ENCODE measurements around the gene CBX4. TPM values are rescaled to one million over a fixed set of nuclear protein-coding genes. Genes with fewer than 3 reads are reported as not detected.
A peak's percentile ranks its signal among the peaks of the same experiment; 100 is the strongest.

Gene CBX4
- total and polyA plus RNA-seq, 2 of the 13 experiments (the other 11 are each of a cell fraction or from before 2014, with no cell fraction given) = 25.8 to 50.8 TPM

DNA sequence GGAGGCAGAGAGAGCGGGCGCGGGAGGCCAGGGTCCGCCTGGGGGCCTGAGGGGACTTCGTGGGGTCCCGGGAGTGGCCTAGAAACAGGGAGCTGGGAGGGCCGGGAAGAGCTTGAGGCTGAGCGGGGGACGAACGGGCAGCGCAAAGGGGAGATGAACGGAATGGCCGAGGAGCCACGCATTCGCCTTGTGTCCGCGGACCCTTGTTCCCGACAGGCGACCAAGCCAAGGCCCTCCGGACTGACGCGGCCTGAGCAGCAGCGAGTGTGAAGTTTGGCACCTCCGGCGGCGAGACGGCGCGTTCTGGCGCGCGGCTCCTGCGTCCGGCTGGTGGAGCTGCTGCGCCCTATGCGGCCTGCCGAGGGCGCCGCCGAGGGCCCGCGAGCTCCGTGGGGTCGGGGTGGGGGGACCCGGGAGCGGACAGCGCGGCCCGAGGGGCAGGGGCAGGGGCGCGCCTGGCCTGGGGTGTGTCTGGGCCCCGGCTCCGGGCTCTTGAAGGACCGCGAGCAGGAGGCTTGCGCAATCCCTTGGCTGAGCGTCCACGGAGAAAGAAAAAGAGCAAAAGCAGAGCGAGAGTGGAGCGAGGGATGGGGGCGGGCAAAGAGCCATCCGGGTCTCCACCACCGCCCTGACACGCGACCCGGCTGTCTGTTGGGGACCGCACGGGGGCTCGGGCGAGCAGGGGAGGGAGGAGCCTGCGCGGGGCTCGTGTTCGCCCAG is 1.2 kb upstream of the CBX4 start (continued):
- TF ChIP-seq POLR2AphosphoS5 (IDR thresholded peaks at IDR 0.05; ENCODE audit: low read depth, low read length) (no peak), IRX3 (CRISPR knock-in tag; IDR thresholded peaks at IDR 0.05; ENCODE audit: borderline replicate concordance, low read depth) (0 out of 2 replicates have a peak, but pooled peaks have one; percentile 44), CEBPB (IDR thresholded peaks at IDR 0.05; ENCODE audit: borderline replicate concordance, low read depth, low read length) (peak; percentile 98), HHEX (CRISPR knock-in tag; IDR thresholded peaks at IDR 0.05) (no peak), TAF15 (IDR thresholded peaks at IDR 0.05; ENCODE audit: low read depth, low read length, poor library complexity, severe bottlenecking) (peak; percentile 3), SRSF9 (IDR thresholded peaks at IDR 0.05; ENCODE audit: borderline replicate concordance, insufficient read depth, low read depth, low read length, poor library complexity, severe bottlenecking) (no peak), CENPT (CRISPR knock-in tag; IDR thresholded peaks at IDR 0.05; ENCODE audit: low read depth) (no peak), ZNF720 (CRISPR knock-in tag; IDR thresholded peaks at IDR 0.05) (no peak), ZC3H13 (CRISPR knock-in tag; IDR thresholded peaks at IDR 0.05) (0 out of 2 replicates have a peak, but pooled peaks have one; percentile 13), ZNF761 (CRISPR knock-in tag; conservative IDR thresholded peaks at IDR 0.05) (no peak), CEBPG (CRISPR knock-in tag; IDR thresholded peaks at IDR 0.05) (peak; percentile 92), HOXA9 (CRISPR knock-in tag; IDR thresholded peaks at IDR 0.05; ENCODE audit: borderline replicate concordance) (no peak), JDP2 (CRISPR knock-in tag; IDR thresholded peaks at IDR 0.05; ENCODE audit: borderline replicate concordance) (no peak), ZNF672 (CRISPR knock-in tag; IDR thresholded peaks at IDR 0.05) (0 out of 2 replicates have a peak, but pooled peaks have one; percentile 26), ADNP (CRISPR knock-in tag; IDR thresholded peaks at IDR 0.05) (no peak)
- TF ChIP-seq, protein P1, sequence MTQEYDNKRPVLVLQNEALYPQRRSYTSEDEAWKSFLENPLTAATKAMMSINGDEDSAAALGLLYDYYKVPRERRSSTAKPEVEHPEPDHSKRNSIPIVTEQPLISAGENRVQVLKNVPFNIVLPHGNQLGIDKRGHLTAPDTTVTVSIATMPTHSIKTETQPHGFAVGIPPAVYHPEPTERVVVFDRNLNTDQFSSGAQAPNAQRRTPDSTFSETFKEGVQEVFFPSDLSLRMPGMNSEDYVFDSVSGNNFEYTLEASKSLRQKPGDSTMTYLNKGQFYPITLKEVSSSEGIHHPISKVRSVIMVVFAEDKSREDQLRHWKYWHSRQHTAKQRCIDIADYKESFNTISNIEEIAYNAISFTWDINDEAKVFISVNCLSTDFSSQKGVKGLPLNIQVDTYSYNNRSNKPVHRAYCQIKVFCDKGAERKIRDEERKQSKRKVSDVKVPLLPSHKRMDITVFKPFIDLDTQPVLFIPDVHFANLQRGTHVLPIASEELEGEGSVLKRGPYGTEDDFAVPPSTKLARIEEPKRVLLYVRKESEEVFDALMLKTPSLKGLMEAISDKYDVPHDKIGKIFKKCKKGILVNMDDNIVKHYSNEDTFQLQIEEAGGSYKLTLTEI (CRISPR knock-in tag; conservative IDR thresholded peaks at IDR 0.05) = no peak
- TF ChIP-seq, protein P2, sequence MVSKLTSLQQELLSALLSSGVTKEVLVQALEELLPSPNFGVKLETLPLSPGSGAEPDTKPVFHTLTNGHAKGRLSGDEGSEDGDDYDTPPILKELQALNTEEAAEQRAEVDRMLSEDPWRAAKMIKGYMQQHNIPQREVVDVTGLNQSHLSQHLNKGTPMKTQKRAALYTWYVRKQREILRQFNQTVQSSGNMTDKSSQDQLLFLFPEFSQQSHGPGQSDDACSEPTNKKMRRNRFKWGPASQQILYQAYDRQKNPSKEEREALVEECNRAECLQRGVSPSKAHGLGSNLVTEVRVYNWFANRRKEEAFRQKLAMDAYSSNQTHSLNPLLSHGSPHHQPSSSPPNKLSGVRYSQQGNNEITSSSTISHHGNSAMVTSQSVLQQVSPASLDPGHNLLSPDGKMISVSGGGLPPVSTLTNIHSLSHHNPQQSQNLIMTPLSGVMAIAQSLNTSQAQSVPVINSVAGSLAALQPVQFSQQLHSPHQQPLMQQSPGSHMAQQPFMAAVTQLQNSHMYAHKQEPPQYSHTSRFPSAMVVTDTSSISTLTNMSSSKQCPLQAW (CRISPR knock-in tag; IDR thresholded peaks at IDR 0.05) = 0 out of 2 replicates have a peak, but pooled peaks have one; percentile 1
- TF ChIP-seq, protein P3, sequence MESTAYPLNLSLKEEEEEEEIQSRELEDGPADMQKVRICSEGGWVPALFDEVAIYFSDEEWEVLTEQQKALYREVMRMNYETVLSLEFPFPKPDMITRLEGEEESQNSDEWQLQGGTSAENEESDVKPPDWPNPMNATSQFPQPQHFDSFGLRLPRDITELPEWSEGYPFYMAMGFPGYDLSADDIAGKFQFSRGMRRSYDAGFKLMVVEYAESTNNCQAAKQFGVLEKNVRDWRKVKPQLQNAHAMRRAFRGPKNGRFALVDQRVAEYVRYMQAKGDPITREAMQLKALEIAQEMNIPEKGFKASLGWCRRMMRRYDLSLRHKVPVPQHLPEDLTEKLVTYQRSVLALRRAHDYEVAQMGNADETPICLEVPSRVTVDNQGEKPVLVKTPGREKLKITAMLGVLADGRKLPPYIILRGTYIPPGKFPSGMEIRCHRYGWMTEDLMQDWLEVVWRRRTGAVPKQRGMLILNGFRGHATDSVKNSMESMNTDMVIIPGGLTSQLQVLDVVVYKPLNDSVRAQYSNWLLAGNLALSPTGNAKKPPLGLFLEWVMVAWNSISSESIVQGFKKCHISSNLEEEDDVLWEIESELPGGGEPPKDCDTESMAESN (CRISPR knock-in tag; conservative IDR thresholded peaks at IDR 0.05) = no peak
- TF ChIP-seq, protein P4, sequence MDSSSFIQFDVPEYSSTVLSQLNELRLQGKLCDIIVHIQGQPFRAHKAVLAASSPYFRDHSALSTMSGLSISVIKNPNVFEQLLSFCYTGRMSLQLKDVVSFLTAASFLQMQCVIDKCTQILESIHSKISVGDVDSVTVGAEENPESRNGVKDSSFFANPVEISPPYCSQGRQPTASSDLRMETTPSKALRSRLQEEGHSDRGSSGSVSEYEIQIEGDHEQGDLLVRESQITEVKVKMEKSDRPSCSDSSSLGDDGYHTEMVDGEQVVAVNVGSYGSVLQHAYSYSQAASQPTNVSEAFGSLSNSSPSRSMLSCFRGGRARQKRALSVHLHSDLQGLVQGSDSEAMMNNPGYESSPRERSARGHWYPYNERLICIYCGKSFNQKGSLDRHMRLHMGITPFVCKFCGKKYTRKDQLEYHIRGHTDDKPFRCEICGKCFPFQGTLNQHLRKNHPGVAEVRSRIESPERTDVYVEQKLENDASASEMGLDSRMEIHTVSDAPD (CRISPR knock-in tag; IDR thresholded peaks at IDR 0.05) = no peak
